22Rv1 (cell line): Measurements from ENCODE around the gene ACTR10.

ENCODE experiments used
- ZFX ChIP-seq: fragments of 450-650 bp; IDR thresholded peaks from 2 replicates; pipeline ENCODE4 v1.6.1; 2017; ENCODE audit warnings: antibody characterized with exemption, borderline replicate concordance
- TF ChIP-seq, protein P1 (sequence below): fragments of 450-650 bp; IDR thresholded peaks from 2 replicates; pipeline ENCODE4 v1.5.1; 2017; ENCODE audit warnings: mild to moderate bottlenecking

DNA sequence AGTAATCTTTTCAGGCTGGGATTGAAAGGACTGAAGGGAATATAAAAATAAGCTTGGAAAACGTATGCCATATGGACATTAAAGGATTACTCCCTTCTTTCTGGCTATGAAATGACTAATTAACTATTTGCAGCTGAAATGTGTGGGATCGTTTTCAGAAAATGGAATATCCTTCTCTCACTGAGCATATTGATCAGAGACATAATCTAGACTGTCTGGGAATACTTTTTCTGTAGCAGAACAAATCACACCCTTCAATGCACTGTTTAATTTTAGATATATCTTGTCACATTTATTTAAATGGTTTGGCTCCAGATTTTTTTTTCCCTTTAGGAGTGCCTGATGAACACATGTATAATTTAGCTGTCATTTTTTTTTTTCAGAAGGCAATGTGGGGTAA lies 10.8 kb upstream of the ACTR10 start:
- TF ChIP-seq, protein P1, sequence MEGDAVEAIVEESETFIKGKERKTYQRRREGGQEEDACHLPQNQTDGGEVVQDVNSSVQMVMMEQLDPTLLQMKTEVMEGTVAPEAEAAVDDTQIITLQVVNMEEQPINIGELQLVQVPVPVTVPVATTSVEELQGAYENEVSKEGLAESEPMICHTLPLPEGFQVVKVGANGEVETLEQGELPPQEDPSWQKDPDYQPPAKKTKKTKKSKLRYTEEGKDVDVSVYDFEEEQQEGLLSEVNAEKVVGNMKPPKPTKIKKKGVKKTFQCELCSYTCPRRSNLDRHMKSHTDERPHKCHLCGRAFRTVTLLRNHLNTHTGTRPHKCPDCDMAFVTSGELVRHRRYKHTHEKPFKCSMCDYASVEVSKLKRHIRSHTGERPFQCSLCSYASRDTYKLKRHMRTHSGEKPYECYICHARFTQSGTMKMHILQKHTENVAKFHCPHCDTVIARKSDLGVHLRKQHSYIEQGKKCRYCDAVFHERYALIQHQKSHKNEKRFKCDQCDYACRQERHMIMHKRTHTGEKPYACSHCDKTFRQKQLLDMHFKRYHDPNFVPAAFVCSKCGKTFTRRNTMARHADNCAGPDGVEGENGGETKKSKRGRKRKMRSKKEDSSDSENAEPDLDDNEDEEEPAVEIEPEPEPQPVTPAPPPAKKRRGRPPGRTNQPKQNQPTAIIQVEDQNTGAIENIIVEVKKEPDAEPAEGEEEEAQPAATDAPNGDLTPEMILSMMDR: no peak
- no peak for TF ChIP-seq ZFX
